Measurements from ENCODE around the gene ABHD18.
"Not testable (repeated sequence)": the region's sequence is repeated elsewhere in the genome, so short reads cannot be mapped to it uniquely, and the experiment has no call there.

The ABHD18 gene

DNA sequence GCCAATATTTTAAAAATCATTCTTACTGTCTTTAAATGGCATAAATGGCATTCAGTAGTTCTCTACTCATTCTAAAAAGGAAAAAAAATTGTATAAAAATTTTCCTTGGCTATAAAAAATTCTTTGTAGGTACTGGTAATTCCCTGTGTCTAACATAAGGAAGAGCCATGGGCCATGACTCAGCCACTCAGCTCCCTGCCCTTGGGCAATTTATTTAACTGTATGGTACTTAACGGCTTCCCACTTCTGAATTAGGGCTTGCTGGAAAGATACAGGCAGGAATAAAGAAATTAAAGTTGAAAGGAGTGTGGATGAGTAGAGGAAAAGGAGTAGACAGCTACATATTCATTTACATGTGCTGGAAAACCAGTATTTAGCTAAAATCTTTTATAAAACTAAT is 30.6 kb downstream of the ABHD18 start:
- DNase-seq = no peak

DNA sequence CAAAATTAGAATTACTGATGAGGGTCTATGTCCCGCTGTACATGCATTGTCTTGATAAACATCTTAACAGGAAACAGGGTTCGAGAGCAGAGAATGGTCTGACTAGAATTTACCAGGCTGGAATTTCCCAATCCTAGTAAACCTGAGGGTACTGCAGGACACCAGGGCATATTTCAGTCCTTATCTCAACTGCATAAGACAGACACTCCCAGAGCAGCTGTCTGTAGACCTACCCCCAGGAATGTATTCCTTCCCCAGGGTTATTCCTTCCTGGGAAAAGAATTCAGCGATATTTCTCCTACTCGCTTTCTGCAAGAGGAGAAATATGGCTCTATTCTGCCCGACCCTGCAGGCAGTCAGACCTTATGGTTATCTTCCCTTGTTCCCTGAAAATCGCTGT is 31.3 kb downstream of the ABHD18 start:
- DNase-seq = not testable (repeated sequence)

DNA sequence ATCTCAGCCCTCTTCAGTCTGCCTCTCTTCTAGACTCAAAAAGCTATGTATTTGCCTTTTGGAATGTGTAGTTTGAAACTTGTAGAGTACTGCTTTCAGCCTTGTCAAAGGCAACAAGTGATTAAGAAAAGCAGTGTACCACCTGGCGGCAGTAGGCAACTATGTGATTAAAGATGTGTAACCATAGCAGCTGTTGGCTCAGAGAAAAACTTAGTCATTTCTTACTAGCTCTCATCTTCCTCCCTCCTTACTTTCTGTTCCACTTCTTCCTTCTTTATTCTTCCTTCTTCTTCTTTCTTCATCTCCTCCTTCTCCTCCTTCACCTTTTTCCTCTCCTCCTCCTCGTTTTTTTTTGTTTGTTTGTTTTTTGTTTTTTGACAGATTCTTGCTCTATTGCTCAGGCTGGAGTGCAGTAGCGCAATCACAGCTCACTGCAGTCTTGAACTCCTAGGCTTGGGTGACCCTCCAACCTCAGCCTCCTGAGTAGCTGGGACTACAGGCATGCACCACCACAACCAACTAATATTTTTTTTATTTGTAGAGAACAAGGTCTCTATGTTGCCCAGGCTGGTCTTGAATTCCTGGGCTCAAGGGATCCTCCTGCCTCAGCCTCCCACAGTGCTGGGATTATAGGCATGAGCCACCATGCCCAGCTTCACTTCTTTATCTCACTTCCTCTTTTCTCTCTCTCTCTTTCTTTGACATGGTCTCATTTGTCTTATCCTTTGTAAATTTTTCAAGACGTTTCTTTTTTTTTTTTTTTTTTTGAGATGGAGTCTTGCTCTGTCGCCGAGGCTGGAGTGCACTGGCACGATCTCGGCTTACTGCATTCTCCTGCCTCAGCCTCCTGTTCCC is 32.6 kb downstream of the ABHD18 start:
- DNase-seq = no peak

DNA sequence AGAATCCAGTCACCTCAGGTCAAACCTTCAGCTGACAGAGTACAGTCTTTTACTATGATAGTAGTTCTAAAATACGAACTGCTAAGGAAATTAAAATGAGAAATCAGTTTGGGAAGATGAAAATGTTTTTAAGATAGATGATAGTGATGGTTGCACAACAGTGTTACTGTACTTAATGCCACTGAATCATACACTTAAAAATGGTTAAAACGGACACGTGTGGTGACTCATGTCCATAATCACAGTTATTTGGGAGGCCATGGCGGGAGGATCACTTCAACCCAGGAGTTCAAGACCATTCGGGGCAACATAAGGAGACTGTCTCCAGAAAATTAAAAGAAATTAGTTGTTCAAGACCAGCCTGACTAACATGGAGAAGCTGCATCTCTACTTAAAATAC is 41.4 kb downstream of the ABHD18 start:
- DNase-seq = no peak

DNA sequence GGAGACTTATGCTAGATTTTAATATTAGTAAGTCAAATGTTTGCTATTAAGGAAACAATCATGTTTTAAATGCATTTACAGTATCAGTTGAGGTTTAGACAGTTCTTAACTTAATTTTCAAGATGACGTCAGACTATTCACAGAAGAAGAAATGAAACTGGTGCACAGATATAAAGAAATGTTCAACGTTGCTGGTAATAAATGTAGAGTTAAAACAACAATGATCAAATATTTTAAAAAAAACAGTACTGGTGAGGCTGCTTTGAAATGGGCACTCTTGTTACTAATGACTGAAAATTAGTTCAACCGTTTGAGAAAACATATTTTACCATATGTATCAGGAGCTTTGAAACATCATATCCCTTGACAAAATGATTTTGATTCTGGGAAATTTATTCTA is 44.2 kb downstream of the ABHD18 start:
- no peak for DNase-seq

DNA sequence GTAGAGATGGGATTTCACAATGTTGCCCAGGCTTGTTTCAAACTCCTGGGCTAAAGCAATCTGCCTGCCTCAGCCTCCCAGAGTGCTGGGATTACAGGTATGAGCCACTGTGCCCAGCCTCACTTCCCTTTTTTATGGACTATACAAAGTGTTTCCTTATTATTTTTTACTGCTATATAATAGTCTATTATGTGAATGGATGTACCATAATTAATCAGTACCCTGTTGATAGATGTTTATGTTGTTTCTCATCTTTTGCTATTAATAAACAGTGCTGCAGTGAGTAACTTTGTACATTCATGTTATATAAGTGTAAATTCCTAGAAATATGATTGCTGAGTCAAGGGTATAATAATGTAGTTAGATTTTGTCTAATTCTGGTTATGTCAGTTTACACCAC is 60.1 kb downstream of the ABHD18 start:
- no peak for DNase-seq

DNA sequence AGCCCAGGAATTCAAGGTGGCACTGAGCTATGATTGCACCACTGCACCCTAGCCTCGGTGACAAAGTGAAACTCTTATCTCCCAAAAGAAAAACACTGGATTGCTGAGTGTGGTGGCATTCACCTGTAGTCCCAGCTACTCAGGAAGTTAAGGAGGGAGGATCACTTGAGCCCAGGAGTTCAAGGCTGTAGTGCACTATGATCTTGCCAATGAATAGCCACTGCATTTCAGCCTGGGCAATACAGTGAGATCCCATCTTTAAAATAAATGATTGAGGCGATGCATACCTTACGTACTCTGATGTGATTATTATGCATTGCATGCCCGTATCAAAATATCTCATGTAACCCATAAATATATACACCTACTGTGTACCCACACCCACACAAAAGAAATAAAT is 64.7 kb downstream of the ABHD18 start:
- no peak for DNase-seq

DNA sequence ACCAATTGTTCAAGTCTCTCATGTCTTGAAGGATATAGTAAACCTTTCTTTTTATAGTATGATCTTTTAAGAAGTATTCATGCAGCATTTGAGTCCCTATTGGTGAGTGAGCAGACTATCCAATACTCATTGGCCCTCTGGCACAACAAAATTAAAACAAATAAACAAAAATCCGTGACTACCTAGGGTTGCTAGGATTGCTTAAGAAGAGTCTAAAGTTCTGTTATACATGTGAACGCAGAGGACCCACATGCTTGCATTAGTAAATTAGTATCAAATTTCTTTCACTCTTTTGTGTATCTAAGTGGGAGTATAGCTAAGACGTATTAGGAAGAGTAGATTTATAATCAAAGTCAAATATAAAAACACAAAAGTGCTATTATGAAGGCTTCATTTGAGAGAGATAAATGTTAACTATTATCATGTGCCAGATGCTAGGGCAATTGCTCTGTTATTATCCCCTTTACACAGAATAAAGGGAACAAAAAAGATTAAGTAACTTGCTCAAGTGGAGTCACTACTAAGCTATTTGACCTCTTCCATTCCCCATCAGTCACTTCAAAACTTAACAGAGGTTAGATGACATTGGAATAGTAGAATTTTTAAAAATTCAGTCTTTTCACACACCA is 66.7 kb downstream of the ABHD18 start:
- no peak for DNase-seq

DNA sequence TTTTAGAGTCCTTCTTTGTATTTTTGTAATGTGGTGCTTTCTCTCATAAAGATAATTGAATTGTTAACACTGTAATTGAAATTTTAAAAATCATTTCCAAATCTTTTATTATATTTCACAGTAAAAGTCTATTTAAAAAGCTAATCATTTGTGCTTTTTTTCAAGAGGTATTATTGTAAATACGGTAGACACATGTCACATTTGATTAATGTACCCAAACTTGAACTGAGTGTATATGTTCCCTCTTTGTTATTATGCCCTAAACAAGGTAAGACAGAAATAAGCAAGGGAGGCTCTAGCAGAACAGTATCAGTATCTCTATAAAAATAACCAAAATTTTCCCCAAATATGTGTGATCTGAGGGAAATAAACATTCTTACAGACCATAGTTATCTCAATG is 74.4 kb downstream of the ABHD18 start:
- DNase-seq = no peak

DNA sequence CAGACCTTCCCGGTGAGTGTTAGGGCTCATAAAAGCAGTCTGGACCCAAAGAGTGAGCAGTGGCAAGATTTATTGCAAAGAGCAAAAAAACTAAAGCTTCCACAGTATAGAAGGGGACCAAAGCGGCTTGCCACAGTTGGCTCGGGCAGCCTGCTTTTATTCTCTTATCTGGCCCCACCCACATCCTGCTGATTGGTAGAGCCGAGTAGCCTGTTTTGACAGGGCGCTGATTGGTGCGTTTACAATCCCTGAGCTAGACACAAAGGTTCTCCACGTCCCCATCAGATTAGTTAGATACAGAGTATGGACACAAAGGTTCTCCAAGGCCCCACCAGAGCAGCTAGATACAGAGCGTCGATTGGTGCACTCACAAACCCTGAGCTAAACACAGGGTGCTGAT is 81.8 kb downstream of the ABHD18 start:
- DNase-seq = not testable (repeated sequence)

DNA sequence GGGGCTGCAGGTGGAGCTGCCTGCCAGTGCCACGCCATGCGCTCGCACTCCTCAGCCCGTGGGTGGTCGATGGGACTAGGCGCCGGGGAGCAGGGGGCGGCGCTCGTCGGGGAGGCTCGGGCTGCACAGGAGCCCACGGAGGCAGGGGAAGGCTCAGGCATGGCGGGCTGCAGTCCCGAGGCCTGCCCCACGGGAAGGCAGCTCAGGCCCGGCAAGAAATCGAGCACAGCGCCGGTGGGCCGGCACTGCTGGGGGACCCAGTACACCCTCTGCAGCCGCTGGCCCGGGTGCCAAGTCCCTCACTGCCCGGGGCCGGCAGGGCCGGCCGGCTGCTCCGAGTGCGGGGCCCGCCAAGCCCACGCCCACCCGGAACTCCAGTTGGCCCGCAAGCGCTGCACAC is 82.3 kb downstream of the ABHD18 start:
- DNase-seq = not testable (repeated sequence)

DNA sequence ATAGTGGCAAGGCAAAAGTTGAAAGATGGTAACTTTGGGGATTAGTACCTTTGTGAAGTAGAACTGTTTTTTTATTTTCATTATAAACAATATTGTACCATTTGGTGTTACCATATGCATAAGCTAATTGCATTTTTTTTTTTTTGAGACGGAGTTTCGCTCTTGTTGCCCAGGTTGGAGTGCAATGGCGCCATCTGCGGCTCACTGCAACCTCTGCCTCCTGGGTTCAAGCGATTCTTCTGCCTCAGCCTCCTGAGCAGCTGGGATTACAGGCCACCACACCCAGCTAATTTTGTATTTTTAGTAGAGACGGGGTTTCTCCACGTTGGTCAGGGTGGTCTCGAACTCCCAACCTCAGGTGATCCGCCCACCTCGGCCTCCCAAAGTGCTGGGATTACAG is 86.0 kb downstream of the ABHD18 start:
- not testable (repeated sequence) for DNase-seq

DNA sequence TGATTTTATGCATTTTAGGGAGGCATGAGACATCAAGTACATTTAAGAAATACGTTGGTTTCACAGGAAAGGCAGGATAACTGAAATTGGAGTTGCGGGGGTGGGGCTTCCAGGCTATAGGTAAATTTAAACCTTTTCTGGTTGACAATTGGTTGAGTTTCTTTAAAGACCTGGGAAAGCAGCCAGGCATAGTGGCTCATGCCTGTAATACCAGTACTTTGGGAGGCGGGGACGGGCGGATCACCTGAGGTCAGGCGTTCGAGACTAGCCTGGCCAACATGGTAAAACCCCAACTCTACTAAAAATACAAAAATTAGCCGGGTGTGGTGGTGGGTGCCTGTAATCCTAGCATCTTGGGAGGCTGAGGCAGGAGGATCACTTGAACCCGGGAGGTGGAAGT is 89.7 kb downstream of the ABHD18 start:
- DNase-seq = not testable (repeated sequence)

DNA sequence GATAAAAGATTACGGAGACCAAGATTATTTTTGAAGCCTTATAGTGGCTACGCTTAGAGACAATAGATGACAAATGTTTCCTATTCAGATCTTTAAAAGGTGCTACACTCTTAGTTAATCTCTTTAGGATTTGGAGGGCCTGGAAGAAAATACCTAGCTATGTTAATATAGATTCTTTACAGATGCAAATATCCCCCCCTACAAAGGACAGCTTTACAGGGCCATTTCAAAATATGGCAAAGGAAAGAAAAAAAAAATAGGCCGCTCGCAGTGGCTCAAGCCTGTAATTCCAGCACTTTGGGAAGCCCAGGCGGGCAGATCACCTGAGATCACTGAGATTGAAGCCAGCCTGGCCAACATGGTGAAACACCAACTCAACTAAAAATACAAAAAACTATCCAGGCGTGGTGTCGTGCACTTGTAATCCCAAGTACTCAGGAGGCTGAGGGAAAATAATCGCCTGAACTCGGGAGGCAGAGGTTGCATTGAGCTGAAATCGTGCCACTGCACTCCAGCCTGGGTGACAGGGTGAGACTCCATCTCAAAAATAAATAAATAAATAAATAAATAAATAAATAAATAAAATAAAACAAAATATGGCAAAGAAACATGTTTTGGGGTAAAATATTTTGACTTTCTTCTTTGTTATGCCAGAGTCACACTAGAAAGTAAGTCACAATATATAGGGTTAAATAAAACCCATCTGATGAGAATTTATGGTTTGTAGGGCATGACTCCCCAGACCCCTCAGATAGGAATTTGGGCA is 90.4 kb downstream of the ABHD18 start:
- not testable (repeated sequence) for DNase-seq

DNA sequence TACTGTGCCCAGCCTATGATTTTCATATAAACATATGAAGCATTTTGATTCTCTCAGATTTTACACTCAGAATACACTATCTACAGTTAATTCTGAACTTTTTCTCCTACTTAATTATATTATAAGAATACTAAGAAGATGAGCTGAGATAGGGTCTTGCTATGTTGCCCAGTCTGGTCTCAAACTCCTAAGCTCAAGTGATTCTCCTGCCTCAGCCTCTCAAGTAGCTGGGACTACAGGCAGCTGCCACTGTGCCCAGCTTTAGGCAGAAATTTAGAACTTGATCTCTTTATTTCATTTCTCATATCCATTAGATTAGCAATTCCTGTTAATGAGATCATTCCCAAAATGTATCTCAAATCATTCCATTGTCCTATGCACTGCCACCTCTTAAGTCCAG is 91.2 kb downstream of the ABHD18 start:
- no peak for DNase-seq

DNA sequence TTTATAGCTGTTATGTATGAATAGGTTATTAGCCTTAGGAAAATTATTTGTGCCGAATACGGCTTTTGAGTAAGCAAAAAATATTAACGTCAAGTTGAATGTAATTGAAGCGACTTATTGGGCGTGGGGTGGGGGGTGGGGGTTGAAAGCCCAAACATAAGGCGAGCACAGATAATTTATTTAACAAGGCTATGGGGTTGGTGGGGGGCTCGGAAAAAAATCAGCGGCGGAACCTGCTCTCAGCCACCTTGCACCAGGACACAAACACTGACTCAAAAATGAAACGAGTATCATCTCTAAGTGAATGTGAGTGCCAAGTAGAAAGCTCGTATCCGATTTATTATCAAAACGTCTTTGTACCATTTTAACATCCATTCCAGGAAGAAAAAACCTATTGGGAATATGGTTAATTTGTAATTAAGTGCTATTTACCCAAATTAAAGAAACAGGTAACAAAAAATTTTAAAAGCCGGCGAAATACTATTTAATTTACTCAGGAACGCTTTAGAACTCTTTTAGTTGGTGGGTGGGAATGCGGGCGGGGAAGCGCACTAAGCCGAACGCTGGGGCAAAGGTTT is 95.0 kb downstream of the ABHD18 start:
- DNase-seq = no peak

DNA sequence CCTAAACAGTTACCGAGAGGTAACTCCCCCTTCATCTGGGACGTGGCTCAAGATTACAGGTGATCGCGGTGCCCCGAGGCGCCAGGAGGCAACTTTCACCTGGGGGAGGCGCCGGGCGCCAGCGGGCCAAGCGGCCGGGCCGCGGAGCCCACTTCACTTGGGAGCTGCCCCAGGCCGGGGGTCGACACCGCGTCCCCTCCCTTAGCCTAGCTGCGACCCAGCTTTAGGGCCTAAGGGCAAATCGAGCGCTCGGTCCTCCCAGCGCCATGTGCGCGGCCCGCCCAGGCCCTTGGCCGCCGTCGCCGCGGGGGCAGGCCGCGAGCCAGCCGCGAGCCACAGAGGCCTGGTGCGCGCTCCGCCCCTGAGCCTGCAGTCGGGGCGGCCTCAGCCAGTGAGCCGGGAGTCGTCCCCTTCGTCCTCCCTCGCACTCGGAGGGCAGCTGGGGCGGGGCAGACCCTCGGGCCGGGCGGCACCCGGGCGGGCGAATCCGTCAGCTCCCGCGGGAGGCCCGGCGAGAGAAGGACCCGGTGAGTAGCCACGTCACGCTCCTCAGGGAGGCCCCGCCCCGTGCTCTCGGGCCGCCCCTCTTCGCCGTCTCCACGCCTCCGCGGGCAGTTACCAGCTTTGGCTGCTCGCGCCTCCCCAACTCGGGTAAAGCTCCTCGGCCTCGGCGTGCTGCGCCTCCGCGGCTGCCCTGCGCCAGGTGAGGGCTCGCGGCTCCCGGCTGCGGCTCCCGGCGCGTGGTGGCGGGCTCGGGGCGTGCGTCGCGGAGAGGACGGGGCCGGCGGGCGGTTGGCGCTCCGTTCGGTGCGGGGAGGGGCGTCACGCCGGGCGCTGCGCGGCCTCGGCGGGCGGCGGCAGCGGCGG is 95.7 kb downstream of the ABHD18 start, which contains the start of gene LARP1B:
LARP1B (plus strand) TSS at position 614 of the 867 bp plus-strand sequence. CDS start 13,640 bp downstream, outside the sequence.
- peak; percentile 97 for DNase-seq

DNA sequence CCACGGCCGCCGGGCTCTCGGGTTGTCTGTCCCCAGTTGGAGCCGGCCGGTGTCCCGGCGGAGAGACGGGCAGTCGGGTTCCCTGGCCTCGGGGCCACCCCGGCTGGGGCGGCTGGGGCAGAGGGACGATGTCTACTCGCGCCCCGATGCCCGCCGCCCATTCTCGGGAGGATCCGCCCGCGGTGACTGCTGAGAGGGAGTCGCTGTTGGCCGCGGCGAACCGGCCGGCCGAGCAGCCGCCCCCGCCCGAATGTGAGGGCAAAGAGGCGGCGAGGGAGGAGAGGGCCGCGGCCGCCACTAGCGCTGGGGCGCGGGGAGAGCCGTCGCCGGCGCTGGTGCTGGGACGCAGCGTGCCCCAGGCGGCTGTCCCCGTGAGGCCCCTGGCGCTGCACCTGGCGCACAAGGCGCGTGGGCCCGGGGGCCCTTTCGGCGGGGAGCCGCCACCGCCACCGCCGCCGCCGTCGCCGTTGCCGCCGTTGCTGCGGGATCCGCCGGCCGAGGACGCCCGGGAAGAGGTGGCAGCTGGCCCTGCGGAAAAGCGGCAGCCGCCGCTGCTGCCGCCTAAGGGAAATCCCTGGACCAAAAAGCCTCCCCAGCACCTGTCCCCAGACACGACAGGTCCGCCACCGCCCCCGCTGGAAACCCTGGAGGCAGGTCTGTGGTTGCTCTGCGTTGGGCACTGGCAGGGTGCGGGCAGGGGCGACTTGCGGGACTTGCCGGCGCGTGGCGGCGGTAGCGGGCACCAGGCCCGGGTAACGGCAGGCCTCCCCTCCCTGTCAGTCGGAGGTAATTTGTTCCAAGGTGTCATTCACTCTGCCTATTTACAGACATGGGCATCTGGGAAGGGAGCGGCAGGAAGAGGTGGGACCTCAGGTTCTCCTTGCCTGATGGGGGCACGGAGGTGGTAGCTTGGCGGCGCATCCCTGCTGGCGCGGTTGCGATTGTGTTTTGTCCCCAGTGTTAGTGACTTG is 96.6 kb downstream of the ABHD18 start:
- DNase-seq = peak; percentile 72

DNA sequence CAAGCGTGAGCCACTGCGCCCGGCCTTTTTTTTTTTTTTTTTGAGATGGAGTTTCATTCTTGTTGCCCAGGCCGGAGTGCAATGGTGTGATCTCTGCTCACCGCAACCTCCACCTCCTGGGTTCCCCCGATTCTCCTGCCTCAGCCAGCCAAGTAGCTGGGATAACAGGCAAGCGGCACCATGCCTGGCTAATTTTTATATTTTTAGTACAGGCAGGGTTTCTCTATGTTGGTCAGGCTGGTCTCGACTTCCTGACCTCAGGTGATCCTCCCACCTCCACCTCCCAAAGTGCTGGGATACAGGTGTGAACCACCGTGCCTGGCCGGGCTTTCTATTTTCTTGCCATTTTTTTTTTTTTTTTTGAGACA is 101.2 kb downstream of the ABHD18 start:
- DNase-seq = not testable (repeated sequence)

DNA sequence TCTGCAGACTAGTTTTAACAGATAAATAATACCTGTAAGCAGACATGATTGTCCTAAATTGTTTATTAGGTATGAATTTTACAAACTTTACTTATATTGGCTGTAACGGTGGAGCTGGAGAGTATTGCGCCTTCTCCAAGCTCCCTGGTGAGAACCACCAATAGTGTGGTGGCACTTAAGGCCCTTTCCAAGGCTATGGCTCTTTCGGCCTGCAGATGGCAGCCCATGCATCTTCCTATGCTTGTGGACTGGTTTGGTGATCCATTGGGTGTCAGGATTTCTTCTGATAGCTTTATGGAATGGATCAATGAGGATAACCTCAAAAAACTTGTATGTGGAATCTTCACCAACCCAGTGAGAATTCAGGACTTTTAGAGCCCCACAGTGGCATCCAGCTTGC is 103.7 kb downstream of the ABHD18 start:
- no peak for DNase-seq

DNA sequence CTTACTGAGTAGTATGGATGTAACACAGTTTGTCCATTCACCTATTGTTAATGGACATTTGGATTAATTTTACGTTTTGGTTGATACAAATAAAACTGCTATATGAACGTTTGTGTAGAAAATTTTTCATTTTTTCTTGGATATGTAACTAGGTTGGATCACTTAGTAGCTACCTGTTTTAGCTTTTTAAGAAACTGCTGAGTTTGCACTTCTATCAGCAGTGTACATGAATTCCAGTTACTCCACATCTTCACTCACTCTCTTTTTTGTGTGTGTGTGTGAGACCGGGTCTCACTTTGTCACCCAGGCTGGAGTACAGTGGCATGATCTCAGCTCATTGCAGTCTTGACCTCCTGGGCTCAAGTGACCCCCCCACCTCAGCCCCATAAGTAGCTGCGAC is 111.3 kb downstream of the ABHD18 start:
- no peak for DNase-seq
